AG04450 (cell line): ENCODE measurements around the gene PET100. TPM values are rescaled to one million over a fixed set of nuclear protein-coding genes. Genes with fewer than 3 reads are reported as not detected.

ENCODE experiments used
- CTCF ChIA-PET: fragments of 300-600, 350-600 bp; formaldehyde crosslinking; extraction: SDS; loops from one replicate; lab custom pipeline; 2022; ENCODE audit warnings: antibody characterized with exemption, inconsistent platforms; lab: Charles Lee
- POLR2A ChIA-PET: fragments of 350-600 bp; formaldehyde crosslinking; extraction: SDS; loops from one replicate; lab custom pipeline; 2021; ENCODE audit warnings: antibody characterized with exemption, inconsistent platforms; lab: Yijun Ruan, JAX
- DNase-seq: peaks from one replicate; pipeline ENCODE4 v3.0.0-alpha.2; 2011; ENCODE audit warnings: low read depth, low spot score
- H3K27ac ChIP-seq: one replicate; pipeline ENCODE4 v1.5.1; 2012; ENCODE audit warnings: low read depth, low read length, control low read depth
- H3K27me3 ChIP-seq: one replicate; pipeline ENCODE4 v1.6.0; 2012; ENCODE audit warnings: low read length; ENCODE audit not compliant: control insufficient read depth, insufficient read depth
- H3K4me3 ChIP-seq: 2 replicates; pipeline ENCODE4 v1.5.1; 2011; ENCODE audit warnings: mild to moderate bottlenecking, low read depth, low read length, control low read depth
- H3K9me3 ChIP-seq: 2 replicates; pipeline ENCODE4 v1.5.1; 2012; ENCODE audit warnings: low read length; ENCODE audit not compliant: control insufficient read depth, insufficient read depth
- polyA plus RNA-seq: library from polyadenylated mRNA; depleted of rRNA; stranded (reverse); fragments of >200 nt; gene quantifications from 2 replicates; pipeline ENCODE4 v1.2.3, GENCODE V29; 2011
- TF ChIP-seq, protein P1 (sequence below): IDR thresholded peaks from 2 replicates; pipeline ENCODE4 v1.5.1; 2011; ENCODE audit warnings: low read depth, low read length, control low read depth, inconsistent platforms

PET100 gene
- polyA plus RNA-seq, 1 experiment: 46.7 TPM

DNA sequence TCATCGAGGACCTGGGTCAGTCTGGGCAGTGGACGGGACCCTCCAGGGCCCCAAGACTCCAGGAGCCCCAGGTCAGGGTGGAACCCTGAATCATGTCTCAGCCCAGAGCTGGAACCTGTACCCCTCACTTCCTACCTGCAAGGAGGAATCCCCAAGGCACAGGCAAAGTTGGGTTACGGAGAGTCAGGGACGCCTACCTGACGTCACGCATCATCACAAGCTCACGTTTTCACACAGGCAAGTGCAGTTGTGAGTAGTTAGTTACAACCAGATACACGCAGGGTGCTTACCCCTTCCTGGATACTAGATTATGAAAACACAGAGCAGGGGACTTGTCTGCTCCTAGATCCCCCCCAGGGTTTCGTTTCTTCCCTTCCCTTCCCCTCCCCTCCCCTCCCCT, 41.2 kb downstream of the PET100 start:
- Histone ChIP-seq H3K9me3 (peaks cover 6% of the 10 kb centered on the region), H3K27me3 (peaks cover 15% of the 10 kb centered on the region), H3K27ac (no peak overlapping the region), H3K4me3 (no peak overlapping the region)
- DNase-seq: no peak
- TF ChIP-seq, protein P1, sequence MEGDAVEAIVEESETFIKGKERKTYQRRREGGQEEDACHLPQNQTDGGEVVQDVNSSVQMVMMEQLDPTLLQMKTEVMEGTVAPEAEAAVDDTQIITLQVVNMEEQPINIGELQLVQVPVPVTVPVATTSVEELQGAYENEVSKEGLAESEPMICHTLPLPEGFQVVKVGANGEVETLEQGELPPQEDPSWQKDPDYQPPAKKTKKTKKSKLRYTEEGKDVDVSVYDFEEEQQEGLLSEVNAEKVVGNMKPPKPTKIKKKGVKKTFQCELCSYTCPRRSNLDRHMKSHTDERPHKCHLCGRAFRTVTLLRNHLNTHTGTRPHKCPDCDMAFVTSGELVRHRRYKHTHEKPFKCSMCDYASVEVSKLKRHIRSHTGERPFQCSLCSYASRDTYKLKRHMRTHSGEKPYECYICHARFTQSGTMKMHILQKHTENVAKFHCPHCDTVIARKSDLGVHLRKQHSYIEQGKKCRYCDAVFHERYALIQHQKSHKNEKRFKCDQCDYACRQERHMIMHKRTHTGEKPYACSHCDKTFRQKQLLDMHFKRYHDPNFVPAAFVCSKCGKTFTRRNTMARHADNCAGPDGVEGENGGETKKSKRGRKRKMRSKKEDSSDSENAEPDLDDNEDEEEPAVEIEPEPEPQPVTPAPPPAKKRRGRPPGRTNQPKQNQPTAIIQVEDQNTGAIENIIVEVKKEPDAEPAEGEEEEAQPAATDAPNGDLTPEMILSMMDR: no peak
- ChIA-PET CTCF (interaction anchor here (2.9 kb wide), 1 partner anchor 10 kb away, joined by 15 read pairs; the partner anchor contains the start of gene TRAPPC5), POLR2A (no interaction called here)

DNA sequence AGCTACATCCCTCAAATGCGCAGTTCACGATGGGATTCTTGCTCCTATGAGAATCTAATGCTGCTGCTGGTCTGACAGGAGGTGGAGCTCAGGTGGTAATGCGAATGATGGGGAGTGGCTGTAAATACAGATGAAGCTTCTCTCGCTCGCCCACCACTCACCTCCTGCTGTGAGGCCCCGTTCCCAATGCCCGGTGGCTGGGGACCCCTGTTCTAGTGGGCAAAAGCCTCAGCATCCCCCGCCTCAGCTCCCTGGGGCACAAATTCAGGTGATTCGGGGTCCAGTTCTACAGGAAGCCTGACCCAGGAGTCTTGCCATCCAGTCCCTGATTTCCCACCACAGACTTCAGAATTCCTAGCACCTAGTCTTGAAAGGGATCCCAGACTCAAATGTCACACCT, 42.9 kb downstream of the PET100 start:
- CTCF ChIA-PET: interaction anchor here (2.9 kb wide), 1 partner anchor 8 kb away, joined by 15 read pairs; the partner anchor contains the start of gene TRAPPC5
- TF ChIP-seq, protein P1: no peak
- POLR2A ChIA-PET: no interaction called here
- Histone ChIP-seq H3K27me3 (peaks cover 12% of the 10 kb centered on the region), H3K9me3 (peaks cover 6% of the 10 kb centered on the region), H3K27ac (no peak overlapping the region), H3K4me3 (no peak overlapping the region)
- DNase-seq: no peak

DNA sequence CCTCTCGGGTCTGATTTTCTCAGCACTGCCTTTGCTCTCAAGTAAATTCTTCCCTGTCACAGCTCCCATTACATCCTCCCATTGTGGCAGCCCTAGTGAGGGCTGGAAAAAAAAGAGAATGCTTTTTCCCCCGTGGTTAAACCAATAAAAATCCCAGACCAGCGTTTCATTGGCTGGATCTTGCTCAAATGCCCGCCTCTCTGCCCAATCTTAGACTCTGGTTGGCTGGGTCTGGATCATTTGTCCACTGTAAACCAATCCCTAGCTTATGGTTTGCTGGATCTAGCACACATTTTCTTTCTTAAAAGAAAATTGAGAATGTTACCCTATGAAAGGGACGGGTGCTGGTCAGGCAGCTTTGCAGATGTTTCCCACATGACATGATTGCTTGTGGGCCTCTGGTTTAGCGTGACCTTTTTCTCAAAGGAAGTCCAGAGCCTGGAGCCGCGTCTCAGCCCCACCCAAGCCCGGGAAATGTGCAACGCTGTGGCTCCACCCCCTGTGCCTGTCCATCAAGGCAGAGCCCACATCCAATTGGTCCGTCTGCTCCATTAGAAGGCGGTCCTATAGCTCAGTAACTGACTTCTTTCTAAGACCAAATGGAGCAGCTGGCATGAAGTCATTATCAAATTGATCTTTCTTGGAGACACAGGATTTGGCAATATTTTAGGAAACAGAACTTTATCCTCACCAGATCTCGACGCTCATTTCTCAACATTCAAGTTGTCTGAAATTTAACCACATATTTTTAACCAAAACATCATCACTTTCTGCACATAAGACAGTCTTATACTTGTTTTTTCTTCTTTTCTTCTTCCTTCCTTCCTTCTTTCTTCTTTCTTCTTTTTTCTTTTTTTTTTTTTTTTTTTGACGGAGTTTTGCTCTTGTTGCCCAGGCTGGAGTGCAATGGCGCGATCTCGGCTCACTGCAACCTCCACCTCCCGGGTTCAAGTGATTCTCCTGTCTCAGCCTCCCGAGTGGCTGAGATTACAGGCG, 44.7 kb downstream of the PET100 start:
- ChIA-PET POLR2A (no interaction called here), CTCF (interaction anchor here (4.8 kb wide), 1 partner anchor 22 kb away, joined by 16 read pairs; no protein-coding TSS in a partner anchor)
- Histone ChIP-seq H3K27ac (no peak overlapping the region), H3K4me3 (no peak overlapping the region), H3K9me3 (peaks cover 6% of the 10 kb centered on the region), H3K27me3 (peaks cover 14% of the 10 kb centered on the region)
- no peak for DNase-seq
- TF ChIP-seq, protein P1: no peak

DNA sequence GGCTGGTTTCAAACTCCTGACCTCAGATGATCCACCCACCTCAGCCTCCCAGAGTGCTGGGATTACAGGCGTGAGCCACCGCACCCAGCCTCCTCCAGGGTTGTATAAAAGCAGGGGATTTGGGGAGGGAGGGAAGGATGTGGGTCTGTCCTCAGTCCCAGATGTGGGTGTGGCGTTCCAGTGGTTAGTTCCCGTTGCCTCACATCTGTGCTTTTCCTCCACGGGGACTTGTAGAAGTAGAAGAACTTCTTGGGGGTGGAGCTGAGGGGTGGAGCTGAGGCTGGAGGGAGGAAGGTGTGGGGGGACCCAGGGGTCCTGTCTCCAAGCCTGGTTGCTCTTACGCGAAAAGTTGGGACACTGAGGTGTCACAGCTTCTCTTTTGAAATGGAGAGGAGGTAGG, 46.8 kb downstream of the PET100 start:
- TF ChIP-seq, protein P1: no peak
- ChIA-PET POLR2A (interaction anchor here (0.5 kb wide), 1 partner anchor 181 kb away, joined by 3 read pairs; no protein-coding TSS in a partner anchor), CTCF (interaction anchor here (1.7 to 4.8 kb wide), 2 partner anchors 24 to 108 kb away, joined by 4 to 16 read pairs; no protein-coding TSS in a partner anchor)
- Histone ChIP-seq H3K27me3 (peaks cover 5% of the 10 kb centered on the region), H3K27ac (no peak overlapping the region), H3K9me3 (peaks cover 6% of the 10 kb centered on the region), H3K4me3 (no peak overlapping the region)
- no peak for DNase-seq

DNA sequence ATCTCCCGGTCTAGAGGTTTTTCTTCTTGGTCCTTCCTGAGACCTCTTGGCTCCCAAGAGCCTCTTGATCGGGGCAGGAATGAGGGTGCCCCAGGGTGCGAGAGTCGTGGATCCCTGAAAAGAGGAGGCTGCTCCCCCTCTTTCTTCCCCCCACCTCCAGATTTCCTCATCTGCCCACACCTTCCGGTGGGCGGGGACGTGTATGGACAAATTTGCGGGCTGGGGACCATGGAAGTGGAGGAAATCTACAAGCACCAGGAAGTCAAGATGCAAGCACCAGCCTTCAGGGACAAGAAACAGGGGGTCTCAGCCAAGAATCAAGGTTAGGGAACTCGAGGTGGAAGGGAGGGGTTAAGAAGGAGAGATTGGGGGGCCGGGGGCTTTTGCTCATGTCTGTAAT, 47.3 kb downstream of the PET100 start, which contains the start of gene MCEMP1:
MCEMP1 (plus strand) TSS at position 237 of the 400 bp plus-strand sequence; CDS start at position 268, 31 bp downstream.
- CTCF ChIA-PET: interaction anchor here (2.2 to 4.8 kb wide), 2 partner anchors 24 to 108 kb away, joined by 16 to 18 read pairs; no protein-coding TSS in a partner anchor
- DNase-seq: no peak
- Histone ChIP-seq H3K9me3 (peaks cover 6% of the 10 kb centered on the region), H3K27me3 (peaks cover 4% of the 10 kb centered on the region), H3K4me3 (no peak within 1 kb of the TSS), H3K27ac (no peak within 1 kb of the TSS)
- POLR2A ChIA-PET: interaction anchor here (0.5 kb wide), 2 partner anchors 47 to 181 kb away, joined by 3 to 7 read pairs; partner anchors contain the start of genes PET100 and XAB2
- TF ChIP-seq, protein P1: no peak
